Omental fat pad (tissue), 4 donors: ENCODE measurements around the gene KRTAP20-3. TPM values are rescaled to one million over a fixed set of nuclear protein-coding genes. Genes with fewer than 3 reads are reported as not detected.

Source experiments
- ATAC-seq: fragments of 150-250 bp; one replicate; pipeline ENCODE4 v1.9.1; 2016; ENCODE audit warnings: mild to moderate bottlenecking, moderate library complexity; ENCODE audit not compliant: low FRiP score
- DNase-seq: peaks from one replicate; pipeline ENCODE4 v3.0.0-alpha.2; 2019; ENCODE audit warnings: low spot score
- CTCF ChIP-seq, 3 donors: fragments of 450-650 bp; IDR thresholded peaks; one replicate each; pipeline ENCODE4 v1.5.1; 2016 to 2017; ENCODE audit warnings: antibody characterized with exemption in 3 of 3, mild to moderate bottlenecking in 3 of 3, moderate library complexity in 2 of 3
- total RNA-seq, 4 donors: library from RNA; depleted of rRNA; stranded (reverse); fragments of >200 nt; gene quantifications; one replicate each; pipeline ENCODE4 v1.1.0, GENCODE V29; 2016

Gene KRTAP20-3
- total RNA-seq, 4 donors from 2014 or later = not detected

GRCh38 chr21:30634906-30635305 is 7.8 kb upstream of the KRTAP20-3 start, which contains the start of gene KRTAP20-2:
Gene KRTAP20-2, plus strand, starts transcription at chr21:30635206. Its CDS starts 58 bp downstream, at chr21:30635264.
- no peak for TF ChIP-seq CTCF (IDR thresholded peaks at IDR 0.05)
- no peak for DNase-seq
- ATAC-seq = no peak

- no peak for TF ChIP-seq CTCF (IDR thresholded peaks at IDR 0.05)
- no peak for ATAC-seq
- DNase-seq = no peak
Observed at GRCh38 chr21:30638686-30639085, 4.0 kb upstream of the KRTAP20-3 start.

- DNase-seq (no peak), ATAC-seq (no peak)
- no peak for TF ChIP-seq CTCF (IDR thresholded peaks at IDR 0.05)
Observed at GRCh38 chr21:30646904-30647414, 4.3 kb downstream of the KRTAP20-3 start.

GRCh38 chr21:30652891-30653290 is 10.2 kb downstream of the KRTAP20-3 start:
- no peak for ATAC-seq
- no peak for DNase-seq
- TF ChIP-seq CTCF (IDR thresholded peaks at IDR 0.05) = no peak

- DNase-seq = no peak
- ATAC-seq = no peak
- TF ChIP-seq CTCF (IDR thresholded peaks at IDR 0.05) = no peak
Observed at GRCh38 chr21:30668776-30669175, 26.1 kb downstream of the KRTAP20-3 start.

GRCh38 chr21:30672985-30673650 is 30.5 kb downstream of the KRTAP20-3 start:
- TF ChIP-seq CTCF (IDR thresholded peaks at IDR 0.05) = no peak
- DNase-seq (no peak), ATAC-seq (no peak)

GRCh38 chr21:30674312-30674711 is 31.6 kb downstream of the KRTAP20-3 start:
- no peak for ATAC-seq
- TF ChIP-seq CTCF (IDR thresholded peaks at IDR 0.05) = no peak
- DNase-seq = no peak
